MV-4-11 (cell line): Measurements from ENCODE around the gene CDH18.

ENCODE experiments used
- DNase-seq: peaks from one replicate; lab custom pipeline; 2025; lab: John Stamatoyannopoulos, UW

The CDH18 gene, protein sequence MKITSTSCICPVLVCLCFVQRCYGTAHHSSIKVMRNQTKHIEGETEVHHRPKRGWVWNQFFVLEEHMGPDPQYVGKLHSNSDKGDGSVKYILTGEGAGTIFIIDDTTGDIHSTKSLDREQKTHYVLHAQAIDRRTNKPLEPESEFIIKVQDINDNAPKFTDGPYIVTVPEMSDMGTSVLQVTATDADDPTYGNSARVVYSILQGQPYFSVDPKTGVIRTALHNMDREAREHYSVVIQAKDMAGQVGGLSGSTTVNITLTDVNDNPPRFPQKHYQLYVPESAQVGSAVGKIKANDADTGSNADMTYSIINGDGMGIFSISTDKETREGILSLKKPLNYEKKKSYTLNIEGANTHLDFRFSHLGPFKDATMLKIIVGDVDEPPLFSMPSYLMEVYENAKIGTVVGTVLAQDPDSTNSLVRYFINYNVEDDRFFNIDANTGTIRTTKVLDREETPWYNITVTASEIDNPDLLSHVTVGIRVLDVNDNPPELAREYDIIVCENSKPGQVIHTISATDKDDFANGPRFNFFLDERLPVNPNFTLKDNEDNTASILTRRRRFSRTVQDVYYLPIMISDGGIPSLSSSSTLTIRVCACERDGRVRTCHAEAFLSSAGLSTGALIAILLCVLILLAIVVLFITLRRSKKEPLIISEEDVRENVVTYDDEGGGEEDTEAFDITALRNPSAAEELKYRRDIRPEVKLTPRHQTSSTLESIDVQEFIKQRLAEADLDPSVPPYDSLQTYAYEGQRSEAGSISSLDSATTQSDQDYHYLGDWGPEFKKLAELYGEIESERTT

GRCh38 chr5:19987612-19988361 is at the start of gene CDH18:
TSS of gene CDH18 (minus strand) at chr5:19988200. CDS start at chr5:19838986, 149,214 bp downstream.
- DNase-seq: no peak

DNA sequence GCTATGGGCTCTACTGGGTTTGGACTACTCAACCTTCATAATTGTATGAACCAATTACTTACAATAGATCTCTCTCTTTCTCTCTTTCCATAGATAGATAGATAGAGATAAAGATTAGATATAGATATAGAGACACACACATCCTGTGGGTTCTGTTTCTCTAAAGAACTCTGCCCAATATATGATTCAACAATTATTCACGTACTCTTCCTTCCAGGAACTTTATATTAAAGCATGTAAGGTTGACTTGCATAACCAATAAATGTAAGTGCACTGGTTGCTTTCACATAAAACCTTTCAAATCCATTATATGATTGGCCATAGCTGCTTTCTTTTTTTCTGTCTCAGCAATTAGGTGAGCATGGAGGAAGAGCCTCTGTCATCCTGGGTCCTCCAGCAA is 46.7 kb upstream of the CDH18 start:
- DNase-seq: no peak

DNA sequence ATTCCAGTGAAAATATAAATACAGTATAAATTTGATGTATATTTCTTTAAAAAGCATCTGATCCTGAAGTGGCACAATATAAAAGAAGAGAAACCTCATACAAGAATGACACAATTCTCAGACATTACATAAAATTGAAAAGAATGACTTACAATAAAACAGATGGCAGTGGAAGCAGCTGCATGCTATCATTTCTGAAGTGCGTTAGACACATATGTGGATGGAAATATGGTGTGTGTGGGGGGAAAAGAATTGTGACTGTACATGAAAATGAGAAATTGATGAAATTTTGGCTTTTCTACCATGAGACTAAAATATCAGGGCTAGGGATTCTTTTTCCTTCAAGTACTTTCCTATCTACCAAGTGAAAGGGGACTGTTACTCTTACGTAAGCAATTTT is 45.9 kb upstream of the CDH18 start:
- DNase-seq: no peak

- DNase-seq: no peak
Observed at GRCh38 chr5:20032896-20033295, 44.9 kb upstream of the CDH18 start.

DNA sequence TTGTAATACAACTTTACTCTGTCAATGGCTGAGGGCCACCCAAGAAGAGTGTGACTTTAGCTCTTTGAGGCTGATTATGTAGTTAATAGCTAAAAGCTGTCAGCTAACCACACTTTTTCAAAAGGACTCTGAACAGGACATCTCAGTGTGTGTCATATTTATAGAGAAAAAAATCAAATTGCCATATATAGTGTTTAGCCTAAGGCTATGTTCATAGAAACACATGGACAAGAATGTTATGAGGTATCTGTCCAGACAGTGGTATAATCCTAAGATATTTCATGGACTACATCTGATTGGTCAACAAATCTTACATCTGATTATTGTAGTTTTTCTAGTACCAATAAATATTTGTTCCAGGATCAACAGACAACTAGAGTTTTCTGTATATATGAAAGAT is 42.1 kb upstream of the CDH18 start:
- no peak for DNase-seq

- DNase-seq: no peak
Observed at GRCh38 chr5:20029266-20029665, 41.3 kb upstream of the CDH18 start.

DNA sequence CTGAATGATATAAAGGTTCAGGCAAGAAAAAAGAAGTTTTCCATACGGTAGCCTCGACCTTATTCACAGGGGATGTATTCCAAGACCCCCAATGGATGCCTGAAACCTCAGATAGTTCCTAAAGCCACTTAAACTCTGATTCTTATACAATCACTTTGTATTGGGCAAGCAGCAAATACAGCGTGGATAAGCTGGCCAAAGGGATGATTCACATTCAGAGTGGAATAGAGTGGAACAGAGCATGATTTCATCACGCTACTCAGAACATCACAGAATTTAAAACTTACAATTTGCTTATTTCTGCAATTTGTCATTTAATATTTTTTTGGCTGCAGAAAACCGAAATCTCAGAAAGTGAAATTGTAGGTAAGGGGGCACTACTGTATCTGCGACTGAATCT is 40.5 kb upstream of the CDH18 start:
- no peak for DNase-seq

GRCh38 chr5:20023686-20024180 is 35.7 kb upstream of the CDH18 start:
- DNase-seq: no peak

DNA sequence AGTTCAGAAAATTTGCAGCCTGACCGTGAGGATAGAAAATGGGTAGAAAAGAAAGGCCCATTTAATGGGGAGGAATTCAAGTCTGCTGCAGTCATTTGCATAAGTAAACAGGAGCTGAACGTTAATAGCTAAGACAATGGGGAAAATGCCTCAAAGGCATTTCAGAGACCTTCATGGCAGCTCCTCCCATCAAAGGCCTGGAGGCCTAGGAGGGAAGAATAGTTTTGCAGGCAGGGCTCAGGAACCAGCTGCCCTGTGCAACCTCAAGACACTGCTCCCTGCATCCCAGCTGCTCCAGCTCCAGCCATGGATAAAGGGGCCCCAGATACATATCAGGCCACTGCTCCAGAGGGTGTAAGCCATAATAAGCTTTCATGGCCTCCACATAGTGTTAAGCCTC is 32.2 kb upstream of the CDH18 start:
- no peak for DNase-seq

- DNase-seq: no peak
Observed at GRCh38 chr5:20017021-20017420, 29.0 kb upstream of the CDH18 start.

DNA sequence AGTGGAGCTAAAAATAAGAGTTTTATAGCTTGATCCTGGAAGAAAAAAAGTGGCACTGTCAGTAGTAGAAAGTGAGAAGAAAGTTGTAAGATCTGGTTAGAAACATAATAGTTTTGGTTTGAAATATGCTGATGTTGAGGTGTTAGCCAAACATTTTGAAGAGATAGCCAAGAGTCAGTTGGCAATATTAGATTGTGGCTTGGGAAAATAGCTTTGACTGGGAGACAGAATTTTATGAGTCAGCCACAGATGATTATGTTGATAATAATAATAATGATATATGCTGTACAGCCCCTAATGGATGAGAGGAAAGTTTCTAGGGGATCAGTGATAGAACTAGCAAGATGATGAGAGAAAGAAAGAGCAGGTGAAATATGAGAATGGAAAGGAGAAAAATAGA is 12.4 kb upstream of the CDH18 start:
- no peak for DNase-seq

DNA sequence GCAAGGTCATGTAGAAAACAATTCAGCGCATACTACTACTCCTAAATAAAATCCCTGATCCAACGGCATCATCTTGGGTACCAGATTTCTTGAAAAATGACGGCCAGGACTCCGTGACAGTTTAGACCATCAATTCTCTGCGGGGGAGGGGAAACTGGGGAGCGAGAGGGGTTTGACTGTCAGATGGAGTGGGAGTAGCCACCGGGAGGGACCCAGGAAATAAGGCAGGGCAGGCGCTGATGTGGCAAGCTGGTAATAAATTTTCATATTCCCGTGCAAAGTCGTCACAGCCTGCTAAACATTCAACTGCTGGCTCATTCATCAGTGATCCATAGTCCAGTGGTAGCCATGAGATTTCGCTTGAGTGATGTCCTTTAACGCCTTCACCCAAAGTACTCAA is 457 bp upstream of the CDH18 start:
- DNase-seq: no peak

GRCh38 chr5:19986806-19987205 is 1.2 kb downstream of the CDH18 start:
- no peak for DNase-seq

- no peak for DNase-seq
Observed at GRCh38 chr5:19986031-19986619, 1.9 kb downstream of the CDH18 start.

- no peak for DNase-seq
Observed at GRCh38 chr5:19978476-19978875, 9.5 kb downstream of the CDH18 start.

DNA sequence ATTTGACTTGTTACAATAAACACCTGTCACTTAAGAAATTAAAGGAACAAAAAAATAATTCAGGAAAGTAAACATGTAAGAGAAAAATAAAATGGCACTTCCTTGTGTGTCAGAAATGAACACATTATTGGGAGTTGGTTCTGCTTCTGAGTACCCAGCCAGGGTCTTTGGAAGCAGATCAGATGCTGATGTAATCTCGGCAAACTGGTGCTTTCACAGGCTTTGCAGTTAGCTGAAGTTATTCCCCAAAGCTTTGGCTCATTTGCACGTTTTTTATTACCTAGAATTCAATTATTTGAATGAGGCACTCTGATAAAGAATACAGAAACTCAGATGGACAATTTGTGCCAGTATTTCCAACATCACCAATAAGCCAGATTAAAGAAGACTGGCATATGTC is 10.9 kb downstream of the CDH18 start:
- no peak for DNase-seq

DNA sequence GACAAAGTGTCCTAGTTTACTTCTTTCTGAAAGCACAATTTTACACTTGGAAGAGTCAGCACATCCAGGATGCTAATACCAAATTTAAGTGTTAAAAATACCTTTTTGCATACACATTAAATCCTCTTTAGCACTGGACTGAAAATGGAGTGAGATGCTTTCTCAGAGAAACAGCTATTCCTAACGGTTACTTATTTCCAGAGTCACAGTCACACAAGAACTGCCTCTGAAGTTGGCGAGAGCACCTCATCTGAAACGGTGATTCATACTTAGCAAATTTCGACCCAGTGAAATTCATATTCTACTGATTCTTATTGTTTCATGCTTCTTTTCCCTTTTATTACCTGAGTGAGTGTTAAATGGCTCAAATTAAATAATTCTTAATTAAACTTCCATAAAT is 12.2 kb downstream of the CDH18 start:
- no peak for DNase-seq

GRCh38 chr5:19960451-19960850 is 27.5 kb downstream of the CDH18 start:
- DNase-seq: no peak

DNA sequence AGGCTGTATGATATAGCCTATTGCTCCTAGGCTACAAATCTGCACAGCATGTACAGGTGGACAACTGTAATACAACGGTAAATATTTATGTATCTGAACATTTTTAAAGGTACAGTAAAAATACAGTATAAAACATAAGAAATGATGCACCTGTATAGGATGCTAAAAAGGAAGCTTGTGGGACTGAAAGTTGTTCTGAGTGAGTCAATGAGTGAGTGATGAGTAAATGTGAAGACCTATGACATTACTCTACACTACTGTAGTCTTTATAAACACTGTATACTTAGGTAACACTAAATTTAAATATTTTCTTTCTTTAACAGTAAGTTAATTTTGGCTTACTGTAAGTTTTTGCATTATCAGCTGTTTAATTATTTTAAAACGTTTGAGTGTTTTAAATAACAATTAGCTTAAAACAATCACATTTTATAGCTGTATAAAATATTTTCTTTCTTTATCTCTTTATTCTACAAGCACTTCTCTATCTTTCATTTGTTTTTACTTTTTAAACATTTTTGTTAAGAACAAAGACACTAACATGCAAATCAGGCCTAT is 28.1 kb downstream of the CDH18 start:
- no peak for DNase-seq

DNA sequence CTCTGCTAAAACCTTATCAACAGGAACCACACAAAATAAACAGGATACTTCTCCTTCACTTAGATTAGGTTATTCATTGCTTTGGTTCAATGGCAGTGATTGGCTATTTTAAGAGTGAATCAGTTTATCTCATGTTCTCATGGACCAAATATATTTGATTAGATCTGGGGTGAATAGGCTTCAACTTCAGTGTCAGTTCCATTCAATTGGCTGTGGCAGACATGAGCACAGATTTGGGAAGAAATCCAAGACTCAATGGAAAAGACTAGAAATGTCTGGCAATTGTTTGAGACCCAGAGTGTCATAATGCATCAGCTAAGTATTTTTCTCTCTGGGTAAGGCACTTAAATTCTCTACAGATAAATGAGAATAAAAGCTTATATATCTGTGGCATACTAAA is 37.1 kb downstream of the CDH18 start:
- no peak for DNase-seq

- DNase-seq: no peak
Observed at GRCh38 chr5:19940192-19940591, 47.8 kb downstream of the CDH18 start.

DNA sequence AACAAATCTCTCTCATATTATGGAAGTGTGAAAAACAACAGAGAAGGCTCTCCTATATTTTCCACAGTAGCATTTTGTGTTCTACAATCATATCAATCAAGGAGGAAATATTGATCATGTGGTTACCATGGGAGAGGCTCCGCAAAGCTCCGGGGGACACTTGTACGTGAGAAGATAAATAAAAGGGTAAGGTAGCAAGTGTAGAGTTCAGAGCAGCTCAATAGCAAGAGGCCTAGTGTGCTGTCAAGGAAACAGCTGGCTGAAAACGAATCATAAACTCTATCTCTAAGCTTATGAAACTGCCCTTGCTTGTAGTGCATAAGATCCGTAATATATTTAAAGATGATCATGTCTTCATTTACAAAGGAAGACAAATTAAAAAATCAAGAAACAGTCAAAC is 57.5 kb downstream of the CDH18 start:
- no peak for DNase-seq
